H1 (cell line): ENCODE measurements around the gene ZFYVE16. TPM values are rescaled to one million over a fixed set of nuclear protein-coding genes. Genes with fewer than 3 reads are reported as not detected.

Source experiments
- CTCF ChIA-PET: fragments of 300-600 bp; sonication (Branson Sonifier 250); formaldehyde crosslinking; loops from one replicate; lab custom pipeline; 2021; ENCODE audit not compliant: partially characterized antibody; lab: Charles Lee
- POLR2A ChIA-PET: fragments of 300-600 bp; sonication (Branson Sonifier 250); formaldehyde crosslinking; loops from one replicate; lab custom pipeline; 2021; ENCODE audit warnings: inconsistent platforms; ENCODE audit not compliant: partially characterized antibody; lab: Charles Lee
- DNase-seq, 2 experiments: peaks; one replicate each; pipeline versions ENCODE4 v3.0.0 to v3.0.0-alpha.2; 2010 to 2022; ENCODE audit warnings: low spot score in 2 of 2, low read depth in 1 of 2, mixed read lengths in 1 of 2
- FAIRE-seq: peaks from 2 replicates; lab custom pipeline; 2011; peaks lifted over from hg19 to GRCh38; lab: Jason Lieb, UNC
- H2AFZ ChIP-seq: 2 replicates; pipeline ENCODE4 v1.8.1; 2012; ENCODE audit warnings: low read length, inconsistent platforms
- H2AK5ac ChIP-seq: 2 replicates; pipeline ENCODE4 v1.6.1; 2013; ENCODE audit warnings: low read depth, low read length
- H2BK120ac ChIP-seq: replicated peaks from 2 replicates; pipeline ENCODE3; 2013; ENCODE audit warnings: low read depth, low read length, inconsistent platforms
- H2BK12ac ChIP-seq: 2 replicates; pipeline ENCODE4 v1.6.1; 2013; ENCODE audit warnings: low read depth, low read length
- H2BK15ac ChIP-seq: 2 replicates; pipeline ENCODE4 v1.6.1; 2013; ENCODE audit warnings: low read length
- H2BK20ac ChIP-seq: 2 replicates; pipeline ENCODE4 v1.6.1; 2013; ENCODE audit warnings: low read length
- H2BK5ac ChIP-seq: 2 replicates; pipeline ENCODE4 v1.6.1; 2013; ENCODE audit warnings: low read depth, low read length
- H3K14ac ChIP-seq: 2 replicates; pipeline ENCODE4 v1.6.1; 2013; ENCODE audit warnings: inconsistent platforms; ENCODE audit not compliant: insufficient read length
- H3K18ac ChIP-seq: 2 replicates; pipeline ENCODE4 v1.6.1; 2013; ENCODE audit warnings: low read length; ENCODE audit errors: extremely low read depth
- H3K23ac ChIP-seq: 2 replicates; pipeline ENCODE4 v1.6.1; 2013; ENCODE audit warnings: inconsistent platforms; ENCODE audit not compliant: insufficient read length
- H3K23me2 ChIP-seq: 2 replicates; pipeline ENCODE4 v1.6.1; 2013; ENCODE audit warnings: low read depth, low read length
- H3K27ac ChIP-seq: 2 replicates; pipeline ENCODE4 v1.6.1; 2011; ENCODE audit warnings: low read depth, low read length, inconsistent platforms
- H3K27me3 ChIP-seq, 4 experiments: replicated peaks in 1 of 4; 1 replicate in 1 of 4; 2 replicates in 3 of 4; pipeline versions ENCODE4 v1.6.1 to v1.8.1; 2011 to 2013; ENCODE audit warnings: low read length in 3 of 4, mild to moderate bottlenecking in 3 of 4, inconsistent platforms in 2 of 4, mixed read lengths in 2 of 4, moderate library complexity in 1 of 4; ENCODE audit not compliant: control insufficient read depth in 3 of 4, insufficient read depth in 3 of 4; ENCODE audit errors: extremely low read depth in 1 of 4
- H3K36me3 ChIP-seq, 4 experiments: 2 replicates each; pipeline versions ENCODE4 v1.6.1 to v1.8.1; 2011 to 2013; ENCODE audit warnings: mild to moderate bottlenecking in 4 of 4, low read length in 3 of 4, moderate library complexity in 2 of 4, control low read depth in 1 of 4, inconsistent platforms in 1 of 4; ENCODE audit not compliant: insufficient read depth in 4 of 4, control insufficient read depth in 2 of 4
- H3K4ac ChIP-seq: replicated peaks from 2 replicates; pipeline ENCODE3; 2013; ENCODE audit warnings: low read length, low read depth, mixed read lengths, inconsistent platforms; ENCODE audit not compliant: insufficient read length
- H3K4me1 ChIP-seq, 4 experiments: replicated peaks in 1 of 4; 1 replicate in 1 of 4; 2 replicates in 3 of 4; pipeline versions ENCODE4 v1.6.1 to v1.8.1; 2011 to 2013; ENCODE audit warnings: low read length in 3 of 4, inconsistent platforms in 2 of 4, mixed read lengths in 1 of 4; ENCODE audit not compliant: insufficient read depth in 4 of 4, control insufficient read depth in 3 of 4
- H3K4me2 ChIP-seq, 2 experiments: 2 replicates each; pipeline versions ENCODE4 v1.6.1 to v1.8.1; 2011 to 2013; ENCODE audit warnings: low read depth in 2 of 2, low read length in 2 of 2, control low read depth in 1 of 2, inconsistent platforms in 1 of 2, mild to moderate bottlenecking in 1 of 2; ENCODE audit not compliant: insufficient read depth in 1 of 2
- H3K4me3 ChIP-seq, 4 experiments: fragments of 200-600, 300-600 bp in 1 of 4; sonication (generic), shearing (Covaris generic), sonication (Bioruptor Twin) in 1 of 4; 2 replicates each; pipeline versions ENCODE4 v1.5.1 to v1.8.1; 2011 to 2016; ENCODE audit warnings: low read length in 4 of 4, low read depth in 3 of 4, control low read depth in 2 of 4, inconsistent platforms in 2 of 4, mild to moderate bottlenecking in 2 of 4, mixed read lengths in 1 of 4, moderate library complexity in 1 of 4; ENCODE audit not compliant: insufficient read depth in 2 of 4; ENCODE audit errors: extremely low read depth in 1 of 4
- H3K56ac ChIP-seq: replicated peaks from 2 replicates; pipeline ENCODE3; 2013; ENCODE audit warnings: low read depth, mild to moderate bottlenecking, mixed read lengths, low read length, inconsistent platforms; ENCODE audit not compliant: insufficient read length
- H3K79me1 ChIP-seq: 2 replicates; pipeline ENCODE4 v1.6.1; 2013; ENCODE audit warnings: low read depth, low read length, control low read depth
- H3K79me2 ChIP-seq, 2 experiments: 2 replicates each; pipeline versions ENCODE4 v1.6.1 to v1.8.1; 2012 to 2013; ENCODE audit warnings: low read length in 2 of 2, mild to moderate bottlenecking in 2 of 2, inconsistent platforms in 1 of 2; ENCODE audit not compliant: insufficient read depth in 2 of 2, control insufficient read depth in 1 of 2
- H3K9ac ChIP-seq, 4 experiments: replicated peaks in 1 of 4; 1 replicate in 1 of 4; 2 replicates in 3 of 4; pipeline versions ENCODE4 v1.6.1 to v1.8.1; 2011 to 2013; ENCODE audit warnings: low read depth in 3 of 4, low read length in 3 of 4, control low read depth in 2 of 4, mild to moderate bottlenecking in 2 of 4, moderate library complexity in 2 of 4, inconsistent platforms in 1 of 4; ENCODE audit errors: extremely low read depth in 1 of 4
- H3K9me3 ChIP-seq, 2 experiments: 2 replicates each; pipeline versions ENCODE4 v1.6.1 to v1.8.1; 2012 to 2013; ENCODE audit warnings: mild to moderate bottlenecking in 2 of 2, moderate library complexity in 2 of 2, control low read depth in 1 of 2, inconsistent platforms in 1 of 2, low read depth in 1 of 2, low read length in 1 of 2, mixed read lengths in 1 of 2; ENCODE audit not compliant: insufficient read depth in 2 of 2
- H4K20me1 ChIP-seq, 2 experiments: replicated peaks in 1 of 2; 2 replicates each; pipeline versions ENCODE3 to v1.8.1; 2011 to 2013; ENCODE audit warnings: inconsistent platforms in 2 of 2, low read length in 2 of 2, mild to moderate bottlenecking in 1 of 2; ENCODE audit not compliant: insufficient read depth in 2 of 2, control insufficient read depth in 1 of 2
- H4K5ac ChIP-seq: 2 replicates; pipeline ENCODE4 v1.6.1; 2013; ENCODE audit warnings: low read length, low read depth, mixed read lengths, inconsistent platforms; ENCODE audit not compliant: insufficient read length
- H4K8ac ChIP-seq: 2 replicates; pipeline ENCODE4 v1.8.0; 2013; ENCODE audit warnings: mild to moderate bottlenecking, moderate library complexity, low read length, inconsistent platforms; ENCODE audit not compliant: insufficient read depth; ENCODE audit errors: extremely low read depth
- H4K91ac ChIP-seq: replicated peaks from 2 replicates; pipeline ENCODE3; 2013; ENCODE audit warnings: low read length, mixed read lengths, inconsistent platforms; ENCODE audit not compliant: insufficient read length
- BRCA1 ChIP-seq: IDR thresholded peaks from 2 replicates; pipeline ENCODE4 v1.6.1; 2012; ENCODE audit warnings: low read depth, low read length, improper control_type of control experiment
- CBX8 ChIP-seq: fragments of 300-800, 300-1000 bp; sonication (generic); IDR thresholded peaks from 2 replicates; pipeline ENCODE4 v1.7.1; 2016; ENCODE audit warnings: low read depth, low read length, borderline replicate concordance
- JUN ChIP-seq: IDR thresholded peaks from 2 replicates; pipeline ENCODE4 v1.6.1; 2011; ENCODE audit warnings: low read depth, mild to moderate bottlenecking, improper control_type of control experiment, low read length
- MAFK ChIP-seq: IDR thresholded peaks from 2 replicates; pipeline ENCODE4 v1.6.1; 2012; ENCODE audit warnings: low read depth, mild to moderate bottlenecking, improper control_type of control experiment, low read length
- PHF8 ChIP-seq: fragments of 200-600 bp; sonication (generic); conservative IDR thresholded peaks from 2 replicates; pipeline ENCODE4 v1.7.1; 2012; ENCODE audit warnings: low read depth, mild to moderate bottlenecking, inconsistent platforms, low read length, moderate library complexity
- RFX5 ChIP-seq: IDR thresholded peaks from 2 replicates; pipeline ENCODE4 v1.6.1; 2011; ENCODE audit warnings: low read depth, low read length, improper control_type of control experiment, borderline replicate concordance
- RNF2 ChIP-seq: fragments of 200-900, 300-1000 bp; sonication (generic); IDR thresholded peaks from 2 replicates; pipeline ENCODE4 v1.7.1; 2016; ENCODE audit warnings: borderline replicate concordance, low read depth, mild to moderate bottlenecking, antibody characterized with exemption, low read length; ENCODE audit not compliant: poor library complexity, severe bottlenecking; ENCODE audit errors: missing control alignments
- TAF1 ChIP-seq: IDR thresholded peaks from 2 replicates; pipeline ENCODE4 v1.6.1; 2011; ENCODE audit warnings: mild to moderate bottlenecking, low read depth, low read length
- TAF7 ChIP-seq: optimal IDR thresholded peaks from 2 replicates; pipeline ENCODE3; 2011; ENCODE audit warnings: low read depth, mild to moderate bottlenecking, inconsistent platforms, low read length, moderate library complexity, borderline replicate concordance
- TBP ChIP-seq: IDR thresholded peaks from 2 replicates; pipeline ENCODE4 v1.6.1; 2011; ENCODE audit warnings: low read depth, low read length, improper control_type of control experiment
- WGBS, 2 experiments: shearing (Covaris generic) in 1 of 2; methylation state at CpG; one replicate each; pipeline versions ENCODE4 v1.1.6 to v1.1.7; 2013 to 2015; ENCODE audit warnings: low lambda C conversion rate in 2 of 2, mixed read lengths in 2 of 2, inconsistent platforms in 1 of 2, low coverage in 1 of 2, missing lambda C conversion rate in 1 of 2; ENCODE audit not compliant: insufficient replicate concordance in 2 of 2, insufficient coverage in 1 of 2, insufficient read length in 1 of 2; ENCODE audit errors: extremely low coverage in 1 of 2, missing lambda C conversion rate in 1 of 2; 5-methylcytosine and 5-hydroxymethylcytosine counted together
- polyA plus RNA-seq, 7 experiments: library from polyadenylated mRNA; depleted of rRNA in 3 of 7; stranded (reverse) in 5 of 7; unstranded in 2 of 7; fragments of >200 nt in 5 of 7; fragments of 200-250 nt in 2 of 7; gene quantifications; 1 replicate in 5 of 7; 2 replicates in 1 of 7; 4 replicates in 1 of 7; pipeline versions ENCODE4 v1.2.1 to v1.2.3, GENCODE V29; 2011 to 2013; ENCODE audit warnings: missing spikeins in 2 of 7, mixed read lengths in 2 of 7
- total RNA-seq: library from RNA; stranded (reverse); fragmentation: NEBNext Ultra II Directional; extraction: Animal tissue kit (Norgen Biotek cat#: 25700); gene quantifications from 2 replicates; pipeline ENCODE4 v1.2.1, GENCODE V29; 2021

The ZFYVE16 gene
- total and polyA plus RNA-seq, 2 of the 8 experiments (the other 6 are each of a cell fraction or from before 2014, with no cell fraction given) = 3.6 to 24.2 TPM

DNA sequence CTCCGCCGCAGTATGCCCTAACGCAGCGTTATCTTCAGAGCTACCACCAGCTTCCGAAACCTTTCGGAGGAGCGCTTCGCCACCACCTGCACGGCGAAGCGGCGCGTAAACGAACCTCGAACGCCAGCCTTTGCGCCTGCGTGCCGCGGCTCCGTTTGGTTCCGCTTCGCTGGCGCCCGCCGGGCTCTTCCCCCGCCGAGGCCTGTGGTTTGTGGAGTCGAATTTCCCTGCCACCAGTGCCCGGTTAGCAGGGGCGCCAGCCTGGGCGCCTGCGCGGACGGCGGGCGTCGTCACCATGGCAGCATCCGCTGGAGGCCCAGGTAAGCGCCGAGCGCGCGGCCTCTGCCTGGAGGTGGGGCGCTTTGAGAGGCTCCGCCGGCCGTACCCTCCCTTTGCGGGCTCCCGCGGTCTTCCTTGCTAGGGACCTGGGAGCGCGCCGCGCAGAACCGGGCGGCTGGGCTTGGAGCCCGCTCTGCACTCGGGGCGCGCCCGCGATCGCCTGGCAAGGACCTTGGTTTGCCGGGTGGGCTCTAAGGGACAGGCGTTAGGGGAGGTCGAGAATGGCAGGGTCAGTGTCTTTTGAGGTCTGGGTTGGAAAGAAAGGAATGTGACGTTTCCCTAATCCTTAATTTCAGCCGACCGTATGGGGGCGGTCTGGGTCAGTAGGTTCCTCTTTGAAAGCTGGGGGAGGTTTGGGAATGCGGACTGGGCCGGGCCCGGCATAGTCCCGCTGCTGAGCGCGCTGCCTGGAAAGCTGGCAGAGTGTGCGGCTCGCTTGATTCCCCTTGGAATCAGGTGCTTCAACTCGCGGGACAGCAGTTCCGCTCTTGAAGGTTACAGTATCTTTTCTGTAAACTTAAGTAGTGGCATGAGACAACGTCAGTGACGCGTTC is 80.2 kb downstream of the ZFYVE16 start, which contains the start of gene FAM151B:
Gene FAM151B, plus strand, starts transcription at position 272 of the 893 bp plus-strand sequence. Its CDS starts 24 bp downstream, at position 296.
- H2BK15ac ChIP-seq = no peak within 1 kb of the TSS
- H3K36me3 ChIP-seq = peaks cover 0 to 7% (median 1%) of the 10 kb centered on the region in 4 experiments; a peak in 2 of 8 replicates
- peaks cover 0 to 11% (median 6%) of the 10 kb centered on the region in 4 experiments; a peak in 3 of 7 replicates for H3K4me1 ChIP-seq
- H3K79me1 ChIP-seq = no peaks in the 10 kb centered on the region
- no peaks in the 10 kb centered on the region; a peak in 1 of 4 replicates for H3K9me3 ChIP-seq
- ChIA-PET CTCF (interaction anchor here (0.7 to 1.8 kb wide), 5 partner anchors 12 to 182 kb away, joined by 3 to 7 read pairs (median 3); no protein-coding TSS in a partner anchor), POLR2A (interaction anchor here (0.6 to 2.6 kb wide), 9 partner anchors 18 to 166 kb away, joined by 3 to 10 read pairs (median 3); partner anchors contain the start of genes ANKRD34B, DHFR and MSH3)
- peak within 1 kb of the TSS; percentile 49 for H4K5ac ChIP-seq
- peak within 1 kb of the TSS; percentile 44 for H3K18ac ChIP-seq
- peaks cover 5% of the 10 kb centered on the region for H3K23me2 ChIP-seq
- H2BK20ac ChIP-seq = no peak within 1 kb of the TSS
- H3K23ac ChIP-seq = no peak within 1 kb of the TSS
- H3K56ac ChIP-seq = peak within 1 kb of the TSS; percentile 43
- peak within 1 kb of the TSS; percentile 67 for H4K91ac ChIP-seq
- H3K27me3 ChIP-seq = no peaks in the 10 kb centered on the region
- no peak within 1 kb of the TSS for H2AK5ac ChIP-seq
- H4K8ac ChIP-seq = peak within 1 kb of the TSS; percentile 52; the same call in 1 of the 2 replicates
- H2BK5ac ChIP-seq = peak within 1 kb of the TSS; percentile 49; the same call in 1 of the 2 replicates
- H3K4ac ChIP-seq = no peak within 1 kb of the TSS
- H4K20me1 ChIP-seq = no peaks in the 10 kb centered on the region
- peak within 1 kb of the TSS; percentile 80 for H2BK12ac ChIP-seq
- DNase-seq (peak; percentile 94 to 95), FAIRE-seq (no peak)
- H3K4me3 ChIP-seq = peak within 1 kb of the TSS; percentile 56 to 75 (median 68)
- H3K4me2 ChIP-seq = peak within 1 kb of the TSS; percentile 79 to 89
- H3K14ac ChIP-seq = no peak within 1 kb of the TSS
- peak within 1 kb of the TSS; percentile 45 to 74 (median 54) for H3K9ac ChIP-seq
- H3K27ac ChIP-seq = 0 out of 2 replicates have a peak within 1 kb of the TSS, but pooled peaks have one; percentile 9
- H2AFZ ChIP-seq = peak within 1 kb of the TSS; percentile 58
- 1% methylated on average over 85 of the region's 85 CpGs; no CpG with 5 or more reads in 1 of the 2 experiments for WGBS, 2 experiments
- no peaks in the 10 kb centered on the region for H3K79me2 ChIP-seq
- H2BK120ac ChIP-seq = no peak within 1 kb of the TSS
- no peak for TF ChIP-seq RFX5
- TF ChIP-seq BRCA1 = no peak
- TF ChIP-seq TAF7 = no peak
- peak; percentile 78 for TF ChIP-seq TAF1
- TF ChIP-seq TBP = peak; percentile 80
- TF ChIP-seq RNF2 = no peak
- TF ChIP-seq PHF8 = no peak; the same call in 1 of the 2 replicates
- no peak for TF ChIP-seq MAFK
- TF ChIP-seq CBX8 = no peak
- TF ChIP-seq JUN = no peak
